Activated B cell treated with CpG ODN at 0.5 μM for 24 hours (primary cell): ENCODE data around the gene HCN1. TPM values are rescaled to one million over a fixed set of nuclear protein-coding genes. Genes with fewer than 3 reads are reported as not detected.
"Not testable (repeated sequence)": the region's sequence is repeated elsewhere in the genome, so short reads cannot be mapped to it uniquely, and the experiment has no call there.

Experiments
- ATAC-seq: fragments of 200-7000 bp; cut with Tn5 transposase; one replicate; pipeline ENCODE4 v1.10.0; 2021; ENCODE audit warnings: low read depth, mild to moderate bottlenecking, moderate library complexity
- CTCF ChIA-PET: fragments of 350-600 bp; sonication (Branson Sonifier 250); formaldehyde crosslinking; loops from one replicate; lab custom pipeline; 2021; ENCODE audit warnings: antibody characterized with exemption; lab: Charles Lee
- POLR2A ChIA-PET: fragments of 350-600 bp; sonication (Branson Sonifier 250); formaldehyde crosslinking; loops from one replicate; lab custom pipeline; 2021; ENCODE audit warnings: antibody characterized with exemption; lab: Charles Lee
- DNase-seq: peaks from one replicate; pipeline ENCODE4 v3.0.0; 2022
- H3K27ac Mint-ChIP-seq: one replicate; pipeline ENCODE4 v1.8.0; 2020; ENCODE audit warnings: mixed read lengths
- H3K27me3 Mint-ChIP-seq: one replicate; pipeline ENCODE4 v1.8.0; 2021; ENCODE audit warnings: mixed read lengths
- H3K36me3 Mint-ChIP-seq: one replicate; pipeline ENCODE4 v1.8.0; 2021; ENCODE audit warnings: low read depth, mixed read lengths
- H3K4me1 Mint-ChIP-seq: one replicate; pipeline ENCODE4 v1.8.0; 2021; ENCODE audit warnings: mixed read lengths
- H3K4me3 Mint-ChIP-seq: one replicate; pipeline ENCODE4 v1.8.0; 2020; ENCODE audit warnings: mild to moderate bottlenecking, mixed read lengths
- H3K9me3 Mint-ChIP-seq: one replicate; pipeline ENCODE4 v1.8.0; 2020; ENCODE audit warnings: mixed read lengths
- CTCF ChIP-seq: fragments of 200-600 bp; IDR thresholded peaks from one replicate; pipeline ENCODE4 v1.8.0; 2022; ENCODE audit warnings: antibody characterized with exemption, mild to moderate bottlenecking
- intact Hi-C: fragments of 100-400 bp; cut with micrococcal nuclease; formaldehyde crosslinking; loops from one replicate; pipeline ENCODE4 v1.15.1; 2024
- total RNA-seq: library from RNA; stranded (reverse); gene quantifications from 2 replicates; pipeline ENCODE4 v1.2.3, GENCODE V29; 2022

Gene HCN1
- total RNA-seq, 1 donor from 2014 or later, result not detected

- no peak for ATAC-seq
- H3K27me3 Mint-ChIP-seq, result no peaks in the 10 kb centered on the region
- TF ChIP-seq CTCF, result no peak
- peaks cover 3% of the 10 kb centered on the region for H3K9me3 Mint-ChIP-seq
- ChIA-PET CTCF (no interaction called here), POLR2A (no interaction called here)
- no peak overlapping the region for H3K27ac Mint-ChIP-seq
- H3K36me3 Mint-ChIP-seq, result no peaks in the 10 kb centered on the region
- intact Hi-C loops, result no loop called here
- H3K4me1 Mint-ChIP-seq, result no peaks in the 10 kb centered on the region
- no peak overlapping the region for H3K4me3 Mint-ChIP-seq
- no peak for DNase-seq
These were observed 242.1 kb downstream of the HCN1 start for GRCh38 chr5:45454114-45454513.

- H3K36me3 Mint-ChIP-seq, H3K9me3 Mint-ChIP-seq, CTCF ChIA-PET, H3K27me3 Mint-ChIP-seq, POLR2A ChIA-PET, H3K4me1 Mint-ChIP-seq, intact Hi-C loops, ATAC-seq, H3K4me3 Mint-ChIP-seq, H3K27ac Mint-ChIP-seq, DNase-seq: not testable (repeated sequence)
These were observed 251.3 kb downstream of the HCN1 start for GRCh38 chr5:45444856-45445255.

GRCh38 chr5:45440466-45440865 is 255.7 kb downstream of the HCN1 start:
- CTCF ChIA-PET, result no interaction called here
- Mint-ChIP-seq H3K9me3 (peaks cover 9% of the 10 kb centered on the region), H3K27ac (no peak overlapping the region), H3K4me3 (no peak overlapping the region), H3K27me3 (no peaks in the 10 kb centered on the region), H3K4me1 (no peaks in the 10 kb centered on the region), H3K36me3 (no peaks in the 10 kb centered on the region)
- ATAC-seq (no peak), DNase-seq (no peak)
- intact Hi-C loops, result no loop called here
- POLR2A ChIA-PET, result no interaction called here
- TF ChIP-seq CTCF, result no peak

GRCh38 chr5:45437752-45438151 is 258.4 kb downstream of the HCN1 start:
- CTCF ChIA-PET, result no interaction called here

GRCh38 chr5:45417285-45417998 is 278.7 kb downstream of the HCN1 start:
- H3K36me3 Mint-ChIP-seq, result no peaks in the 10 kb centered on the region
- no peak for TF ChIP-seq CTCF
- no peaks in the 10 kb centered on the region for H3K27me3 Mint-ChIP-seq
- POLR2A ChIA-PET, result no interaction called here
- ATAC-seq (no peak), DNase-seq (no peak)
- H3K4me1 Mint-ChIP-seq, result no peaks in the 10 kb centered on the region
- H3K27ac Mint-ChIP-seq, result no peak overlapping the region
- intact Hi-C loops, result no loop called here
- peaks cover 6% of the 10 kb centered on the region for H3K9me3 Mint-ChIP-seq
- no peak overlapping the region for H3K4me3 Mint-ChIP-seq
- CTCF ChIA-PET, result no interaction called here

More at GRCh38 chr5:45437752-45438151, 258.4 kb downstream of the HCN1 start:
- Mint-ChIP-seq H3K4me1 (no peaks in the 10 kb centered on the region), H3K36me3 (no peaks in the 10 kb centered on the region), H3K4me3 (no peak overlapping the region), H3K9me3 (peaks cover 11% of the 10 kb centered on the region), H3K27ac (no peak overlapping the region), H3K27me3 (no peaks in the 10 kb centered on the region)
- TF ChIP-seq CTCF, result no peak
- DNase-seq, result no peak
- POLR2A ChIA-PET, result no interaction called here
- intact Hi-C loops, result no loop called here
- no peak for ATAC-seq
